ENCODE data around the gene USP3.
A peak's percentile ranks its signal among the peaks of the same experiment; 100 is the strongest.

Gene USP3

GRCh38 chr15:63601026-63601703, 96.8 kb downstream of the USP3 start:
- no peaks in the 10 kb centered on the region for H3K9me3 ChIP-seq (ENCODE audit: control insufficient read depth, insufficient read depth, low read length)
- peaks cover 5% of the 10 kb centered on the region for H3K4me1 ChIP-seq (ENCODE audit: control insufficient read depth, insufficient read depth, low read length)
- H3K27me3 ChIP-seq (ENCODE audit: control insufficient read depth, insufficient read depth, low read length), result peaks cover 27% of the 10 kb centered on the region
- peaks cover 2% of the 10 kb centered on the region for H3K36me3 ChIP-seq (ENCODE audit: control insufficient read depth, insufficient read depth, low read length)
- peak overlapping the region; percentile 76 for H3K4me3 ChIP-seq (ENCODE audit: low read depth, low read length)
- peak overlapping the region; percentile 61 for H3K9ac ChIP-seq (ENCODE audit: low read depth, low read length)

- H3K27me3 ChIP-seq (ENCODE audit: control insufficient read depth, insufficient read depth, low read length), result peaks cover 27% of the 10 kb centered on the region
- no peak overlapping the region for H3K9ac ChIP-seq (ENCODE audit: low read depth, low read length)
- H3K9me3 ChIP-seq (ENCODE audit: control insufficient read depth, insufficient read depth, low read length), result no peaks in the 10 kb centered on the region
- peaks cover 2% of the 10 kb centered on the region for H3K36me3 ChIP-seq (ENCODE audit: control insufficient read depth, insufficient read depth, low read length)
- H3K4me1 ChIP-seq (ENCODE audit: control insufficient read depth, insufficient read depth, low read length), result peaks cover 5% of the 10 kb centered on the region
- peak overlapping the region; percentile 76 for H3K4me3 ChIP-seq (ENCODE audit: low read depth, low read length)
Measured at GRCh38 chr15:63601704-63602185, 97.4 kb downstream of the USP3 start.

GRCh38 chr15:63602595-63602994, 98.2 kb downstream of the USP3 start:
- H3K4me1 ChIP-seq (ENCODE audit: control insufficient read depth, insufficient read depth, low read length), result peaks cover 5% of the 10 kb centered on the region

GRCh38 chr15:63603516-63603915, 99.1 kb downstream of the USP3 start:
- Histone ChIP-seq H3K9ac (ENCODE audit: low read depth, low read length) (no peak overlapping the region), H3K27me3 (ENCODE audit: control insufficient read depth, insufficient read depth, low read length) (peaks cover 27% of the 10 kb centered on the region), H3K36me3 (ENCODE audit: control insufficient read depth, insufficient read depth, low read length) (no peaks in the 10 kb centered on the region), H3K4me1 (ENCODE audit: control insufficient read depth, insufficient read depth, low read length) (peaks cover 5% of the 10 kb centered on the region), H3K9me3 (ENCODE audit: control insufficient read depth, insufficient read depth, low read length) (no peaks in the 10 kb centered on the region), H3K4me3 (ENCODE audit: low read depth, low read length) (no peak overlapping the region)

More at GRCh38 chr15:63602595-63602994, 98.2 kb downstream of the USP3 start:
- Histone ChIP-seq H3K27me3 (ENCODE audit: control insufficient read depth, insufficient read depth, low read length) (peaks cover 27% of the 10 kb centered on the region), H3K9me3 (ENCODE audit: control insufficient read depth, insufficient read depth, low read length) (no peaks in the 10 kb centered on the region), H3K4me3 (ENCODE audit: low read depth, low read length) (no peak overlapping the region), H3K36me3 (ENCODE audit: control insufficient read depth, insufficient read depth, low read length) (no peaks in the 10 kb centered on the region), H3K9ac (ENCODE audit: low read depth, low read length) (no peak overlapping the region)

GRCh38 chr15:63604281-63604680, 99.9 kb downstream of the USP3 start:
- Histone ChIP-seq H3K36me3 (ENCODE audit: control insufficient read depth, insufficient read depth, low read length) (no peaks in the 10 kb centered on the region), H3K9ac (ENCODE audit: low read depth, low read length) (no peak overlapping the region), H3K4me1 (ENCODE audit: control insufficient read depth, insufficient read depth, low read length) (peaks cover 5% of the 10 kb centered on the region), H3K4me3 (ENCODE audit: low read depth, low read length) (no peak overlapping the region), H3K9me3 (ENCODE audit: control insufficient read depth, insufficient read depth, low read length) (no peaks in the 10 kb centered on the region), H3K27me3 (ENCODE audit: control insufficient read depth, insufficient read depth, low read length) (peaks cover 27% of the 10 kb centered on the region)

- H3K9ac ChIP-seq (ENCODE audit: low read depth, low read length), result no peak overlapping the region
- peaks cover 22% of the 10 kb centered on the region for H3K27me3 ChIP-seq (ENCODE audit: control insufficient read depth, insufficient read depth, low read length)
- no peaks in the 10 kb centered on the region for H3K9me3 ChIP-seq (ENCODE audit: control insufficient read depth, insufficient read depth, low read length)
- no peak overlapping the region for H3K4me3 ChIP-seq (ENCODE audit: low read depth, low read length)
- H3K4me1 ChIP-seq (ENCODE audit: control insufficient read depth, insufficient read depth, low read length), result peaks cover under 1% of the 10 kb centered on the region
- H3K36me3 ChIP-seq (ENCODE audit: control insufficient read depth, insufficient read depth, low read length), result no peaks in the 10 kb centered on the region
Measured at GRCh38 chr15:63605036-63605435, 100.6 kb downstream of the USP3 start.

- H3K27me3 ChIP-seq (ENCODE audit: control insufficient read depth, insufficient read depth, low read length), result peaks cover 19% of the 10 kb centered on the region
- no peaks in the 10 kb centered on the region for H3K9me3 ChIP-seq (ENCODE audit: control insufficient read depth, insufficient read depth, low read length)
- no peaks in the 10 kb centered on the region for H3K4me1 ChIP-seq (ENCODE audit: control insufficient read depth, insufficient read depth, low read length)
- no peak overlapping the region for H3K9ac ChIP-seq (ENCODE audit: low read depth, low read length)
- H3K4me3 ChIP-seq (ENCODE audit: low read depth, low read length), result no peak overlapping the region
- H3K36me3 ChIP-seq (ENCODE audit: control insufficient read depth, insufficient read depth, low read length), result no peaks in the 10 kb centered on the region
Measured at GRCh38 chr15:63605816-63606215, 101.4 kb downstream of the USP3 start.

GRCh38 chr15:63606308-63606707, 101.9 kb downstream of the USP3 start:
- peaks cover 16% of the 10 kb centered on the region for H3K27me3 ChIP-seq (ENCODE audit: control insufficient read depth, insufficient read depth, low read length)
- H3K4me3 ChIP-seq (ENCODE audit: low read depth, low read length), result no peak overlapping the region
- H3K4me1 ChIP-seq (ENCODE audit: control insufficient read depth, insufficient read depth, low read length), result no peaks in the 10 kb centered on the region
- H3K9ac ChIP-seq (ENCODE audit: low read depth, low read length), result no peak overlapping the region
- H3K9me3 ChIP-seq (ENCODE audit: control insufficient read depth, insufficient read depth, low read length), result no peaks in the 10 kb centered on the region
- H3K36me3 ChIP-seq (ENCODE audit: control insufficient read depth, insufficient read depth, low read length), result no peaks in the 10 kb centered on the region

GRCh38 chr15:63608989-63609388, 104.6 kb downstream of the USP3 start:
- Histone ChIP-seq H3K4me1 (ENCODE audit: control insufficient read depth, insufficient read depth, low read length) (no peaks in the 10 kb centered on the region), H3K27me3 (ENCODE audit: control insufficient read depth, insufficient read depth, low read length) (no peaks in the 10 kb centered on the region), H3K9ac (ENCODE audit: low read depth, low read length) (no peak overlapping the region), H3K9me3 (ENCODE audit: control insufficient read depth, insufficient read depth, low read length) (no peaks in the 10 kb centered on the region), H3K36me3 (ENCODE audit: control insufficient read depth, insufficient read depth, low read length) (no peaks in the 10 kb centered on the region), H3K4me3 (ENCODE audit: low read depth, low read length) (no peak overlapping the region)

GRCh38 chr15:63609448-63609847, 105.1 kb downstream of the USP3 start:
- Histone ChIP-seq H3K27me3 (ENCODE audit: control insufficient read depth, insufficient read depth, low read length) (no peaks in the 10 kb centered on the region), H3K4me3 (ENCODE audit: low read depth, low read length) (no peak overlapping the region), H3K36me3 (ENCODE audit: control insufficient read depth, insufficient read depth, low read length) (no peaks in the 10 kb centered on the region), H3K4me1 (ENCODE audit: control insufficient read depth, insufficient read depth, low read length) (no peaks in the 10 kb centered on the region), H3K9me3 (ENCODE audit: control insufficient read depth, insufficient read depth, low read length) (no peaks in the 10 kb centered on the region), H3K9ac (ENCODE audit: low read depth, low read length) (no peak overlapping the region)

GRCh38 chr15:63610209-63610841, 105.9 kb downstream of the USP3 start:
- H3K4me3 ChIP-seq (ENCODE audit: low read depth, low read length), result no peak overlapping the region
- H3K36me3 ChIP-seq (ENCODE audit: control insufficient read depth, insufficient read depth, low read length), result no peaks in the 10 kb centered on the region
- no peaks in the 10 kb centered on the region for H3K27me3 ChIP-seq (ENCODE audit: control insufficient read depth, insufficient read depth, low read length)
- no peak overlapping the region for H3K9ac ChIP-seq (ENCODE audit: low read depth, low read length)
- no peaks in the 10 kb centered on the region for H3K9me3 ChIP-seq (ENCODE audit: control insufficient read depth, insufficient read depth, low read length)
- H3K4me1 ChIP-seq (ENCODE audit: control insufficient read depth, insufficient read depth, low read length), result no peaks in the 10 kb centered on the region

GRCh38 chr15:63611177-63611576, 106.8 kb downstream of the USP3 start:
- H3K36me3 ChIP-seq (ENCODE audit: control insufficient read depth, insufficient read depth, low read length), result no peaks in the 10 kb centered on the region
- no peaks in the 10 kb centered on the region for H3K9me3 ChIP-seq (ENCODE audit: control insufficient read depth, insufficient read depth, low read length)
- H3K4me1 ChIP-seq (ENCODE audit: control insufficient read depth, insufficient read depth, low read length), result no peaks in the 10 kb centered on the region
- no peaks in the 10 kb centered on the region for H3K27me3 ChIP-seq (ENCODE audit: control insufficient read depth, insufficient read depth, low read length)
- no peak overlapping the region for H3K9ac ChIP-seq (ENCODE audit: low read depth, low read length)
- H3K4me3 ChIP-seq (ENCODE audit: low read depth, low read length), result no peak overlapping the region

Data from iPS-15b (cell line).